NCI-H774 (cell line): ENCODE results near the gene OTUB1.

ENCODE experiments used
- DNase-seq: peaks from one replicate; lab custom pipeline; 2025; lab: John Stamatoyannopoulos, UW

Gene OTUB1

GRCh38 chr11:64025205-64025604 lies 39.0 kb downstream of the OTUB1 start:
- no peak for DNase-seq

DNA sequence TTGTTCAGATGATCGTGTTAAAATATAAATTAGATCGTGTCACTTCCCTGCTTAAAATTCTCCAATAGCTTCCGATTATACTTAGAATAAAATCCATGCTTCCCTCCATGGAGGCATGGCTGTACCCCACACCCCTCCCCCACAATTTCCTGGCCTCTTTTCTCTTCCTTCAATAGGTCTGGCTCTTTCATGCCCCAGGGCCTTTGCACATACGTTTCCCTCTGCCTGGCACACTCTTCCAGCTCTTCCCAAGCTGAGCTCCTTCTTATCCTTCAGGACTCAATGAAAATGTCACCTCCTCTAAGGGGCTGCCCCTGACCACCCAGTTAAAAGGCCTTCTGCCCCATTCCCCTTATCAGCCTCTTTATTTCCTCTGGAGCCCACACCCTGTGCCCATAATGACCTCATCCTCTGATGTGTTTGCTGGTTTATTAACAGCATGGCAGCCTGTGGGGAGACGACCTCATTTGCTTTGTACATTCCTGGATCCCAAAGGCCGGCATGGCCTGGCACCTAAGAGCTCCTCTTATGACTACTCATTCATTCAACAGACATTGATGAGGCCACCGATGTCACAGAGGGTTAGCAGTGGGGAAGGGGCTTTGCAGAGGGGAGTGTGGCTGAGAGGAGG lies 40.5 kb downstream of the OTUB1 start:
- no peak for DNase-seq

- no peak for DNase-seq
Measured at GRCh38 chr11:64027651-64028397, 41.6 kb downstream of the OTUB1 start.

GRCh38 chr11:64028398-64029115 lies 42.3 kb downstream of the OTUB1 start:
- peak; percentile 15 for DNase-seq

- no peak for DNase-seq
Measured at GRCh38 chr11:64029773-64030172, 43.5 kb downstream of the OTUB1 start.

DNA sequence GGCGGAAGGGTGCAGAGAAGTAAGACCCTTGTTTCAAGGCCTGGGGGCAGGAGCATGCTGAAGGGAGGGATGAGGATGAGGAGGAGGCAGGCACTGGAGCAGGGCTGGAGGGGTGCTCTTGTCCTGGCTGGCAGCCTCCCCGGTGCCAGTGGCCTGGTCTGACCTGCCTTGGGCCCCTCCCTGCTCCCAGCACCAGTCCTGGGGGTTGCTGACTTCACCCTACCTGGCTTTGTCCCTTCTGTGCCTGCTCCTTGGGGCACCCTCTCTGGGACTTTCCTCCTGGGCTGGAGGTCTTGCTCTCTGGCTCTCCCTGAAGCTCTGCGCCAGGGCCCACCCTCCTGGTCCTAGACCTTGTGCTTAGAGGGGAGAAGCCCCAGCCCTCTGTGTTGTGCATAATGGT lies 44.8 kb downstream of the OTUB1 start:
- DNase-seq, result no peak

GRCh38 chr11:64032050-64032449 lies 45.8 kb downstream of the OTUB1 start:
- no peak for DNase-seq

- DNase-seq, result no peak
Measured at GRCh38 chr11:64034411-64034811, 48.2 kb downstream of the OTUB1 start.

DNA sequence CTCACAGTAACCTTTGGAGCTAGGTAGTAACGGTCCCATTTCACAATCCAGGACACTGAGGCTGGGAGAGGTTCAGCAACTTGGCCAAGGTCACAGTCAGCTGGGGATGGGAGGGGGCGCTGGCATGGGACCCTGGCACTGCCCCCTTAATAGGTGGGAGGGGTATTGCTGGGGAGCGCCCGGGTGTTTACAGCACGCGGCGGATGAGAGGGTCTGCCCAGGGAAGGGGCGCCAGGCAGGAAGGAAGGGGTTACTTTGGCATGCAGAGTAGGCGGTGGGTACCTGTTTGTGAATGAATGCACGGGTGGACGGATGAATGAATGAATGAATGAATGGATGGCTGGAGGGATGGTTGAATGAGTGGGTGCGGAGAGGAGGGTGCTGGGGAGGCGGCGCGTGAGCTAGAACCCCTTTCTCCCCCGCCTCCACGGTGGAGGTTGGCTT lies 48.9 kb downstream of the OTUB1 start:
- DNase-seq, result no peak

DNA sequence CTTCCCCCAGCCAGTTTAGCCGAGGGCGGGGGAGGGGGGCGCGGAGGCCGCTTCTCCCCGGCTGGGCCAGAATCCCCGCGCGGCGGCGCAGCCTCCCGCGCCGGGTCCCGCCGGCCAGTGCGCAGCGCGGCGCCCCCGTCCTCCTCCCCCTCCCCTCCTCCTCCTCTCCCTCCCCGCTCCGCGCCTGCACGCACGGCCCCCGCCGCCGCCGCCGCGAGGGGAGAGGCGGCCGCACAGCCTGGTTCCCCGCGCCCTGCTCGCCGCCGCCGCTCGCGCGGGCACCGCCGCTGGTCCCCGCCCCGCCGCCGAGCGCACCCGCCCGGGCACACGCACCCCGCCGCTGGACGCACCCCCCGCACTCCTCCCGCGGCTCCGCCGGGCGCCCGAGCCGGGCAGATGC lies 49.3 kb downstream of the OTUB1 start, which contains the start of gene FLRT1:
Gene FLRT1 (plus strand): TSS at position 356 of the 400 bp plus-strand sequence. CDS start 80,337 bp downstream, outside the sequence.
- no peak for DNase-seq

GRCh38 chr11:64036087-64037026 lies 50.1 kb downstream of the OTUB1 start:
- no peak for DNase-seq

GRCh38 chr11:64037027-64037634 lies 50.9 kb downstream of the OTUB1 start:
- no peak for DNase-seq

DNA sequence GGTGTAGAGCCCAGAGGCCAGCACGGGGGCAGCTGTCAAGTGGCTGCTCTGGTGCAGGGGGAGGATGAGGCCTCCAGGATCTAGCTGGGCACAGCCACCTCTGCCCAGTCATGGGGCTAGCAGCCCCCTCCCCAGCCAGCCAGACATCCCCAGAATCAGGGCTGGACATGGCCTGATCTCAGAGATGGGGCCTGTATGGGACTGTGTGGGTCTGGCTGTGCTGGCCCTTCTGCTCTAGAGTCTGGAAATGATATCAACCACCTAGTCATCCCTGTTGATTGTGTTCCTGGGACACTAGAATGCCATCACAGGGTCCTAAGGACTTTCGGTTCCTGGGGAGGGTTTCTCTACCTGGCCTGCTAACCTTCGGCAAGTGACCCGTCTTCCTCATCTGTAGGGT lies 52.3 kb downstream of the OTUB1 start:
- no peak for DNase-seq

- DNase-seq, result no peak
Measured at GRCh38 chr11:64039012-64039665, 52.9 kb downstream of the OTUB1 start.

DNA sequence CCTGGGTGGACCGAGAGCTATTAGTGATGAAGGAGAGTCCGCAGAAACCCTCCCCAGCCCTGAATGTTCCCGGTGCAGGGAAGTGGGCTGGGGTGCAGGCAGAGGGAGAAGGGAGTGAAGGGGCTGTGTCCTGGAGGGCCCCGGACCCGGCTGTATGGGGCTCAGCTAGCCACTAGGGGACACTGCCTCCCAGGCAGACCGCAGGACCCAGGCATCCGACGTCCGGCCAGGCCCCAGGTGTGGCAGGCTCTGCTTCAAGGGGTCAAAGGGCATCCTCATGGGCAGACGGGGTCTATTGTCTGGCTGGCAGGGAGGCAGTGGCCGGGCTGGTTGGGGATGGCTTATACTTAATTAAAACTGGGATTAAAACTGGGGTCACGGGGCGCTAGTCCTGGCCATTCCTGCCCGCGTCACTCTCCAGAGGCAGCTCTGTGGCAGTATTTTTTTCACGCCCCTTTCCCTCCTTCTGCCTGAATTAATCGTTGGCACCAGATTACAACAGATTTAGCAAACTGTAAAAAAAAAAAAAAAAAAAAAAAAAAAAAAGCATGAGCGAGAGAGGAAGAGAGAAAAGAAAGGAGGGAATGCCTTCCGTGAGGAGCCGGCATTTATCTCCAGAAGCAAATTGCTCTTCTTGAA lies 54.6 kb downstream of the OTUB1 start:
- no peak for DNase-seq

DNA sequence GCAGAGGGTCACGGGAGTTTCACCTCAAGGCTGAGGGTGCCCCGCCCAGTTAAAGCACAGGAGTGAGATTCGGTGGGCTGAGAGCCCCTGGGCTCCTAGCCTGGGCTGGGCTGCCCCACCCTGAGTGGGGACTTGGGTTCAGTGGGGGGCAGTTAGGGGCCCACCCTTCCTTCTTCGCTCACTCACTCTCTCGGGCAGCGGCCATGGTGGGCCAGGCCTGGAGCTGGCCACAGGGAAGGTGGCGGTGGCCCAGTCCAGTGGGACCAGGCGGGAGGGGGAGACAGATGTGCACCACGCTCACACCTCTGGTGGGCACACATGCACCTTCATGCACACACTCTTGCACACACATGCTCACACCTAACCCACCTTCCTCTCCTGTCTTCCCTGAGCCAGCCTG lies 55.6 kb downstream of the OTUB1 start:
- no peak for DNase-seq

GRCh38 chr11:64042301-64042700 lies 56.1 kb downstream of the OTUB1 start:
- DNase-seq, result no peak

- DNase-seq, result no peak
Measured at GRCh38 chr11:64043545-64043944, 57.3 kb downstream of the OTUB1 start.

DNA sequence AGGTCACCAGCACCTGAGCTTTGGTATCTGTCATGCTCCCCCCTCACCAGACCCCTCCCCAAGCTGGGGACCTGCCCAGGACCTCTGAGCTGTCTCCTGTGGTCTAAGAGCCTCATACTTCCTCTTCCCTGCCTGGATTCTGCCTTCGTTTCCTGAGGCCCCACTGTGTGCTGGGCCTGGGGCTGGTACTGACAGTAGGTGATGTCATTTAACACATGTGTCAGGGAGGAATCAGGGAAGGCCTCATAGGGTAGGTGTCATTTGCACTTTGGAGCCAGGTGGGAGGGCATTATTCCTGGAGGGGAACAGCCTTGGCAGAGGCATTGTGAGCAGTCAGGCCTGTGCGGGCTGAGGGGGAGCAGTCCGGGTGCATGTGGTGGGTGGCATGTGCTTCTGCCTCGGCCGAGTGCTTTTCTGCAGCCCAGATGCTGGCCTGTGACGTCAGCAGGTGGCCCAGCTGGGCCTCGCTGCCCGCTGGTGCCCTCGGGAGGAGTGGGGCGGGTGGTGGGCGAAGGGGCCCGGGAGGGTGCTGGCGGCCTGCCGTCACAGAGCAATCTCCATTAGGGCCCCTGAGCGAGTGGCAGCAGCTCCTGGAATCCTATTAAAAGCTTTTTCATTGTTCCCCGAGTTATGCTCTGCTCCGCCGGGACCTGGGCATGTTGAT lies 58.6 kb downstream of the OTUB1 start:
- no peak for DNase-seq

DNA sequence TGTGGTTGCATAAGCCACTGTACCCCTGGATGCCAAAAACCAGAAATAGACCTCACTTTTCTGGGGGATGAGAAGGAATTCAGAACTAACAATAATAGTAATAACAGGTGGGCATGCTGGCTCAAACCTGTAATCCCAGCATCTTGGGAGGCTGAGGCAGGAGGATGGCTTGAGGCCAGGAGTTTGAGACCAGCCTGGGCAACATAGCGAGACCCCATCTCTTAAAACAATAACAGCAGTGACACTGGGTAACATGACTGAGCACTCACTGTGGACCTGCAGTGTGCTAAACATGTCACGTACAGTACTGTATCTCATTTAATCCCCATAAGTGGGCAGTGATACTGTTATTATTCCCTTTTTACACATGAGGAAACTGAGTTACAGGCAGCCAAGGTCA lies 59.5 kb downstream of the OTUB1 start:
- no peak for DNase-seq
